ENCODE data around the gene COPZ1. TPM values are rescaled to one million over a fixed set of nuclear protein-coding genes. Genes with fewer than 3 reads are reported as not detected.
"Not testable (repeated sequence)": the region's sequence is repeated elsewhere in the genome, so short reads cannot be mapped to it uniquely, and the experiment has no call there.

The COPZ1 gene
- polyA plus RNA-seq, 12 donors: 123 to 235 (median 143) TPM; not detected in 1

- DNase-seq: no peak
Measured at GRCh38 chr12:54292083-54292930, 32.6 kb upstream of the COPZ1 start.

GRCh38 chr12:54292931-54293241, 32.0 kb upstream of the COPZ1 start:
- no peak for DNase-seq

- no peak for DNase-seq
Measured at GRCh38 chr12:54294152-54294952, 30.6 kb upstream of the COPZ1 start.

- no peak for DNase-seq
Measured at GRCh38 chr12:54294953-54295566, 29.9 kb upstream of the COPZ1 start.

- no peak for DNase-seq
Measured at GRCh38 chr12:54296393-54297099, 28.4 kb upstream of the COPZ1 start.

GRCh38 chr12:54298904-54299303, 26.0 kb upstream of the COPZ1 start:
- DNase-seq: no peak

- DNase-seq: no peak
Measured at GRCh38 chr12:54299515-54300224, 25.3 kb upstream of the COPZ1 start.

GRCh38 chr12:54300225-54300731, 24.7 kb upstream of the COPZ1 start:
- no peak for DNase-seq

- DNase-seq: peak; percentile 24
Measured at GRCh38 chr12:54300732-54301427, 24.1 kb upstream of the COPZ1 start, which contains the start of gene NFE2. TSS of gene NFE2 (minus strand) at chr12:54301015. CDS start at chr12:54295248, 5,767 bp downstream.

- DNase-seq: no peak
Measured at GRCh38 chr12:54301428-54302048, 23.4 kb upstream of the COPZ1 start.

- no peak for DNase-seq
Measured at GRCh38 chr12:54303640-54304039, 21.3 kb upstream of the COPZ1 start.

GRCh38 chr12:54304187-54304810, 20.6 kb upstream of the COPZ1 start:
- DNase-seq: no peak

- no peak for DNase-seq
Measured at GRCh38 chr12:54306925-54307741, 17.8 kb upstream of the COPZ1 start.

- no peak for DNase-seq
Measured at GRCh38 chr12:54311051-54311450, 13.9 kb upstream of the COPZ1 start.

GRCh38 chr12:54312309-54312708, 12.6 kb upstream of the COPZ1 start:
- not testable (repeated sequence) for DNase-seq

- DNase-seq: no peak
Measured at GRCh38 chr12:54321363-54321762, 3.6 kb upstream of the COPZ1 start.

GRCh38 chr12:54325442-54326109, 645 bp downstream of the COPZ1 start:
- peak; percentile 10 for DNase-seq
